Muscle layer of colon (tissue), 2 donors: ENCODE data around the gene YIPF4.
"Not testable (repeated sequence)": the region's sequence is repeated elsewhere in the genome, so short reads cannot be mapped to it uniquely, and the experiment has no call there.

Experiments
- H3K27ac ChIP-seq: one replicate; pipeline ENCODE4 v1.7.0; 2013; ENCODE audit warnings: low read depth, mild to moderate bottlenecking, low read length, moderate library complexity
- H3K27me3 ChIP-seq, 2 donors: one replicate each; pipeline ENCODE4 v1.7.0; 2013; ENCODE audit warnings: low read length in 2 of 2, mild to moderate bottlenecking in 2 of 2; ENCODE audit not compliant: insufficient read depth in 2 of 2, control insufficient read depth in 1 of 2
- H3K36me3 ChIP-seq: one replicate; pipeline ENCODE4 v1.7.0; 2013; ENCODE audit warnings: mild to moderate bottlenecking, low read length; ENCODE audit not compliant: insufficient read depth
- H3K4me1 ChIP-seq: one replicate; pipeline ENCODE4 v1.7.0; 2013; ENCODE audit warnings: mild to moderate bottlenecking, low read length; ENCODE audit not compliant: insufficient read depth
- H3K4me3 ChIP-seq, 2 donors: one replicate each; pipeline ENCODE4 v1.7.0; 2013; ENCODE audit warnings: low read length in 2 of 2, low read depth in 1 of 2, mild to moderate bottlenecking in 1 of 2, moderate library complexity in 1 of 2
- H3K9ac ChIP-seq: one replicate; pipeline ENCODE4 v1.7.0; 2013; ENCODE audit warnings: low read length
- H3K9me3 ChIP-seq: one replicate; pipeline ENCODE4 v1.7.0; 2013; ENCODE audit warnings: mild to moderate bottlenecking, low read length
- donor health status: abdominal sarcoma.
- donor health status: Adenocarcinoma of cecum.

YIPF4 gene

DNA sequence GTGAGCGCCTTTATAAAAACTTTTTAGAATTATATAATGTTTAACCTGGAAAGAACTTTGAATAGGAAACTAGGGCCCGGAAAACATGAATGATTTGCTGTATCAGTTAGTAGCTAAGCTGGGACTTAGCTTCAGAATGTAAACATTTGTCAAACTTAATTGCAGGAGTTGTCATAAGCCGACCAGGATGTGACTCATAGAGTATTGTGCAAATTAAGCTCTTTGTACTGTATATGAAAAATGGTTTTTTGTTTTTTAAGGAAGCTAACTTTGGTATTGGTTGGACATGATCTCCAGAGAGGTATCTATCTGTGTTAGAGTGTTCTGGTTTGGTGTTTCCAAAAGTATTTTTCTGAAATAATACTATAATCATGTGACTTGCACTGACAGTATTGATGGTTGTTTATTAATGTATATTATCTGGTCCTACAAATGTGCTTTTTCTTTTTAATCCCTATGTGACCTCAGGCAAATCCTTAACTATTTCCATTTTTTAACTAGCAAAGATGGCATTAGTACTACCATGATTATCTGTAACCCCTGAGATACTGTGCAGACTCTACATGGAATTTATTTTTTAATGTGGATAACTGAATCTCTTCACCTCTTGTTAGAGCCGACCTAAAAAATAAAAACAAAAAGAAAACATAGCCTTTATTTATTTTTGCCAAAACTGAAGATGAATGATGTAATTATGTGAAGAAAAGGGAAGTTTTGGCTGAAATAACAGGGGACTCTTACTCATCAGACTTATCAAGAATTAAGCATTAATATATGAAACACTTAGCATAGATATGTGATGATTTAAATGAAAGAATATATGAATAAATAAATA, 11.7 kb downstream of the YIPF4 start:
- Histone ChIP-seq H3K9ac (no peak overlapping the region), H3K9me3 (no peaks in the 10 kb centered on the region), H3K27me3 (no peaks in the 10 kb centered on the region), H3K4me3 (no peak overlapping the region), H3K36me3 (peaks cover 14% of the 10 kb centered on the region), H3K27ac (no peak overlapping the region), H3K4me1 (peaks cover 13% of the 10 kb centered on the region)

DNA sequence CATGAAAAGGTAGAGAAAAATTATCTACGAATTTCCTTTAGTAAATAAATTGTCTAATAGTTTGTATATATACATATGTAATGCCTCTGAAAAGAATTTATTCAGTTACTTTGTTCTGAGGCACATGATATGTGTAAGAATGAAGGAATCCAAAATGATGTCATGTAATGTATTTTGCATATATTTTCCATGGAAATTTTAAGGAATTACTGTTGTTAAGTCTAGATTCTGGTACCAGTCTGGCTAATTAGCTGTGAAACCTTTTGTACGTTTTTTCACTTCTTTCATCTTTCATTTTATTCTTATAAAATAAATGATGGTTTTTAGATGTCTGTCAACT, 12.3 kb downstream of the YIPF4 start:
- Histone ChIP-seq H3K4me3 (no peak overlapping the region), H3K4me1 (peaks cover 13% of the 10 kb centered on the region), H3K9me3 (no peaks in the 10 kb centered on the region), H3K36me3 (peaks cover 9% of the 10 kb centered on the region), H3K9ac (no peak overlapping the region), H3K27ac (no peak overlapping the region), H3K27me3 (no peaks in the 10 kb centered on the region)

DNA sequence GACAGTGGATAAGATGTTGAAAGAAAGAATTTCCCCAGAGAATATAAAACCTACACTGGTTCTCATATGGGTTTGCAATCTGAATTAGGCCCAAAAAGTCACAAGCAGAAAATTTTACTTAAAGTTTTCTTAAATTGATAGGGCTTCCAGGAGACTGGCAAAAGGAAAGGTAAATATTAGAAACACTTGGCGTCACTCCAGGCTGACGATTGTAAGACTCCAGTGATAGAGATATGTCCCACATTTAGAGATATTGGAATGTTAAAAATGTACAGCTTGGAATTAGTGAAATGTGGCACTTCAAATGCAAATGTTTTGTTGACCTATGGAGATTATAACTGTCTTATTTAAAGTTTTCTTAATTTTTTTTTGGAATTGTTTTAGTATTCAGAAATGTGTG, 14.0 kb downstream of the YIPF4 start:
- Histone ChIP-seq H3K27ac (no peak overlapping the region), H3K27me3 (no peaks in the 10 kb centered on the region), H3K9me3 (no peaks in the 10 kb centered on the region), H3K4me1 (peaks cover 13% of the 10 kb centered on the region), H3K4me3 (no peak overlapping the region), H3K9ac (no peak overlapping the region), H3K36me3 (peaks cover 8% of the 10 kb centered on the region)

DNA sequence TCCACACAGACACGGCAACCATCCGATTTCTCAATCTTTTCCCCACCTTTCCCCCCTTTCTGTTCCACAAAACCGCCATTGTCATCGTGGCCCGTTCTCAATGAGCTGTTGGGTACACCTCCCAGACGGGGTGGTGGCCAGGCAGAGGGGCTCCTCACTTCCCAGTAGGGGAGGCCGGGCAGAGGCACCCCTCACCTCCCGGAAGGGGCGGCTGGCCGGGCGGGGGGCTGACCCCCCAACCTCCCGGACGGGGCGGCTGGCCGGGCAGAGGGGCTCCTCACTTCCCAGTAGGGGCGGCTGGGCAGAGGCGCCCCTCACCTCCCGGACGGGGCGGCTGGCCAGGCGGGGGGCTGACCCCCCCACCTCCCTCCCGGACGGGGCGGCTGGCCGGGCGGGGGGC, 15.8 kb downstream of the YIPF4 start:
- not testable (repeated sequence) for H3K4me1 ChIP-seq, H3K27ac ChIP-seq, H3K27me3 ChIP-seq, H3K4me3 ChIP-seq, H3K9ac ChIP-seq, H3K36me3 ChIP-seq, H3K9me3 ChIP-seq

DNA sequence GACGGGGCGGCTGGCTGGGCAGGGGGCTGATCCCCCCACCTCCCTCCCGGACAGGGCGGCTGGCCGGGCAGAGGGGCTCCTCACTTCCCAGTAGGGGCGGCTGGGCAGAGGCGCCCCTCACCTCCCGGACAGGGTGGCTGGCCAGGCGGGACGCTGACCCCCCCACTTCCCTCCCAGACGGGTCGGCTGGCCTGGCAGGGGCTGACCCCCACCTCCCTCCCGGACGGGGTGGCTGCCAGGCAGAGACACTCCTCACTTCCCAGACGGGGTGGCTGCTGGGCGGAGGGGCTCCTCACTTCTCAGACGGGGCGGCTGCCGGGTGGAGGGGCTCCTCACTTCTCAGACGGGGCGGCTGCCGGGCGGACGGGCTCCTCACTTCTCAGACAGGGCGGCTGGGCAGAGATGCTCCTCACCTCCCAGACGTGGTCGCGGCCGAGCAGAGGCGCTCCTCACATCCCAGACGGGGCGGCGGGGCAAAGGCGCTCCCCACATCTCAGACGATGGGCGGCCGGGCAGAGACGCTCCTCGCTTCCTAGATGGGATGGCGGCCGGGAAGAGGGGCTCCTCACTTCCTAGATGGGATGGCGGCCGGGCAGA, 16.4 kb downstream of the YIPF4 start:
- not testable (repeated sequence) for H3K4me1 ChIP-seq, H3K9ac ChIP-seq, H3K36me3 ChIP-seq, H3K27ac ChIP-seq, H3K4me3 ChIP-seq, H3K27me3 ChIP-seq, H3K9me3 ChIP-seq

DNA sequence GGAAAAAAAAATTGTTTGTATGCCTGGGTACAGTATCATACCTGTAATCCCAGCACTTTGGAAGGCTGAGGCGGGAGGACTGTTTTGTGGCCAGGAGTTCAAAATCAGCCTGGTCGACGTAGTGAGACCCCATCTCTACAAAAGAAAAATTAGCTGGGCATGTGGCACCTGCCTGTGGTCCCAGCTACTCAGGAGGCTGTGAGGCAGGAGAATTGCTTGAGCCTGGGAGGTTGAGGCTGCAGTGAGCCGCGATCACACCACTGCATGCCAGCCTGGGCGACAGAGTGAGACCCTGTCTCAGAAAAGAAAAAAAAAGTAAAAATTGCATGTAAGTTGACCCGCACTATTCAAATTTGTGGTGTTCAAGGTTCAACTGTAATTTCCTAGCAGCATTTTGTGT, 32.9 kb downstream of the YIPF4 start:
- no peak overlapping the region for H3K4me3 ChIP-seq
- no peak overlapping the region for H3K27ac ChIP-seq
- H3K9ac ChIP-seq, result no peak overlapping the region
- H3K4me1 ChIP-seq, result no peaks in the 10 kb centered on the region
- no peaks in the 10 kb centered on the region for H3K9me3 ChIP-seq
- H3K36me3 ChIP-seq, result peaks cover 4% of the 10 kb centered on the region
- H3K27me3 ChIP-seq, result no peaks in the 10 kb centered on the region

DNA sequence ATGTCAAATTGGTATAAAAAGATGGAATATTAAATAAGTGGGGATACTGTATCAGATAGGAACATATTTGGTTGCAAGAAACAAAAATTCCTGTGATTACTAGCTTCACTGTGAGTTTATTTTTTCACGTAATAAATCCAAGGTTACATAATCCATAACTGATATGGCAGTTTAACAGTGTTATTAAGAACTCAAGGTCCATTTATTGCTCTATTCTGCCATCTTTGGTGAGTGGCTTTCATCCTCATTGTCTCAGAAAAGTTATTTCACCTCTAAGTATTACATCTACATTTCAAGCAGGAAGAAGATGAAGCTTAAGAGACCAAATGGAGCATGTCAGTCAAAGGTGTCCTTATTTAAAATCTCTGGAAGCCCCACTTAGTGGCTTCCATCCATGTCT, 37.2 kb downstream of the YIPF4 start:
- no peaks in the 10 kb centered on the region for H3K9me3 ChIP-seq
- H3K27ac ChIP-seq, result no peak overlapping the region
- H3K4me3 ChIP-seq, result no peak overlapping the region
- H3K4me1 ChIP-seq, result no peaks in the 10 kb centered on the region
- no peaks in the 10 kb centered on the region for H3K27me3 ChIP-seq
- H3K36me3 ChIP-seq, result no peaks in the 10 kb centered on the region
- H3K9ac ChIP-seq, result no peak overlapping the region

DNA sequence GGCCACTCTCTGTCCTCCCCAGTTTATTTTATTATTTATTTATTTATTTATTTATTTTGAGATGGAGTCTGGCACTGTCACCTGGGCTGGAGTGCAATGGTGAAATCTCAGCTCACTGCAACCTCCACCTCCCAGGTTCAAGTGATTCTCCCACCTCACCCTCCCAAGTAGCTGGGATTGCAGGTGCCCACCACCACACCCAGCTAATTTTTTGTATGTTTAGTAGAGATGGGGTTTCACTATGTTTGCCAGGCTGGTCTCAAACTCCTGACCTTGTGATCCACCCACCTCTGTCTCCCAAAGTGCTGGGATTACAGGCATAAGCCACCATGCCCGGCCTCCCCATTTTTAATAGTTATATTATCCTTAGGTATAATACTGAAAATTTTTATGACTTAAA, 51.0 kb downstream of the YIPF4 start:
- H3K36me3 ChIP-seq, H3K27ac ChIP-seq, H3K9me3 ChIP-seq, H3K4me1 ChIP-seq, H3K9ac ChIP-seq, H3K27me3 ChIP-seq, H3K4me3 ChIP-seq: not testable (repeated sequence)

DNA sequence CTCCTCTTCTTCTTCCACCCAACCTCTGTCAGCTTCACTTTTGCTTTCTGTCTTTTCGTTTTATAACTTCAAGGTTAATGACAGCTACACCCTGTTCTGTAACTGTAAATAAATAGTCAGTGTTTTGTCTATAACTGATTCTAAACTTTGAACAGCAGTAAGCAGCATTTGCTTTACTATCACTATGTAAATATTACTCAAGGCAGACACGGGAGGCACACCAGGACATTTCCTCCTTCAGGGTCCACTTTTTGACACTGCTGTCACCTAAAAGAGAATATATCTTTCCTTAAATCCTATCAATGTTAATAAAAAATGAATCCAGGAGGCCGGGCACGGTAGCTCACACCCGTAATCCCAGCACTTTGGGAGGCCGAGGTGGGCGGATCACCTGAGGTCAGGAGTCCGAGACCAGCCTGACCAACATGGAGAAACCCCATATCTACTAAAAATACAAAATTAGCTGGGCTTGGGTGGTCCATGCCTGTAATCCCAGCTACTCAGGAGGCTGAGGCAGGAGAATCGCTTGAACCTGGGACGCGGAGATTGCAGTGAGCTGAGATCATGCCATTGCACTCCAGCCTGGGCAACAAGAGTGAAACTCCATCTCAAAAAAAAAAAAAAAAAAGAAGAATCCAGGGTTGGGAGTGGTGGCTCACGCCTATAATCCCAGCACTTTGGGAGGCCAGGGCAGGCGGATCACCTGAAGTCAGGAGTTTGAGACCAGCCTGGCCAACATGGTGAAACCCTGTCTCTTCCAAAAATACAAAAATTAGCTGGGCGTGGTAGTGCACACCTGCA, 51.7 kb downstream of the YIPF4 start:
- H3K27ac ChIP-seq, H3K9me3 ChIP-seq, H3K4me1 ChIP-seq, H3K9ac ChIP-seq, H3K4me3 ChIP-seq, H3K27me3 ChIP-seq, H3K36me3 ChIP-seq: not testable (repeated sequence)

DNA sequence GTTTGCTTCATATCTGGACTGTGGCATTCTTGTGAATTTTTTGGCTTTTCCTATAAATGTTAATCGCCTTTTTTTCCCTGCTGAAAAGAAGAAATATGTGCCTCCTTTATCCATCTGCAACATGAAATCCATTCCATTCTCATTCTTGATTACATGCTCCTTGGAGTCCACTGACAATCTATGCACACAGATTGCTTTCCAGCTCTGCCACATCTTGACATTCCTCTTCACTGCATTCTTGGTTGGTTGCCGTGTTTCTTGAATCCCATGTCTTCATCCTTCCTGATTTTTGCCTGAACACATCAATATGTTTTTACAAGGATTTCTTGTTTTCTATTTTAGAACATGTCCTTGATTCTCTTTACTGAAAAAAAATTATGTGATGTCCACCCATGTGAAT, 52.4 kb downstream of the YIPF4 start:
- Histone ChIP-seq H3K27ac (no peak overlapping the region), H3K9ac (no peak overlapping the region), H3K9me3 (no peaks in the 10 kb centered on the region), H3K4me1 (no peaks in the 10 kb centered on the region), H3K4me3 (no peak overlapping the region), H3K27me3 (no peaks in the 10 kb centered on the region), H3K36me3 (no peaks in the 10 kb centered on the region)

DNA sequence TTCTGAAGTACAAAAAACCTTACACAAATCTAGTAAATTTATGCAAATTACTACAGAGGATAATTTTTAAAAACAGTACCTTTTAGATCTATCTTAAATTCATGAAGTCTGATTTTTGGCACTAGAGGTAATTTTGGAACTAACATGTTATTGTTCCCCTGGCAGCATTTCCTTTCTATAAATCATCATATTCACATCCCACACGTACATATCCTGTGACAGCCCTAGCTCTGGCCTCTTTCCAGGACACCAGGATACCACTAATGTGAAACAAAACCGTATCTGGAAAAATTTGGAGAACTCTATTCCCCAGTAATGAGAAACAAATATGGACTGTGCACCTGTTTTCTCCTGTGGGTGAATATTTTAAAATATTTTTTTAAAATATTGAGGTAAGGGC, 65.1 kb downstream of the YIPF4 start:
- Histone ChIP-seq H3K4me1 (no peaks in the 10 kb centered on the region), H3K4me3 (no peak overlapping the region), H3K9ac (no peak overlapping the region), H3K36me3 (no peaks in the 10 kb centered on the region), H3K27ac (no peak overlapping the region), H3K27me3 (no peaks in the 10 kb centered on the region), H3K9me3 (no peaks in the 10 kb centered on the region)
